ENCODE results near the gene ZNF865. TPM values are rescaled to one million over a fixed set of nuclear protein-coding genes. Genes with fewer than 3 reads are reported as not detected.

ZNF865 gene
- polyA plus RNA-seq, 1 donor from 2014 or later = 1.7 TPM

DNA sequence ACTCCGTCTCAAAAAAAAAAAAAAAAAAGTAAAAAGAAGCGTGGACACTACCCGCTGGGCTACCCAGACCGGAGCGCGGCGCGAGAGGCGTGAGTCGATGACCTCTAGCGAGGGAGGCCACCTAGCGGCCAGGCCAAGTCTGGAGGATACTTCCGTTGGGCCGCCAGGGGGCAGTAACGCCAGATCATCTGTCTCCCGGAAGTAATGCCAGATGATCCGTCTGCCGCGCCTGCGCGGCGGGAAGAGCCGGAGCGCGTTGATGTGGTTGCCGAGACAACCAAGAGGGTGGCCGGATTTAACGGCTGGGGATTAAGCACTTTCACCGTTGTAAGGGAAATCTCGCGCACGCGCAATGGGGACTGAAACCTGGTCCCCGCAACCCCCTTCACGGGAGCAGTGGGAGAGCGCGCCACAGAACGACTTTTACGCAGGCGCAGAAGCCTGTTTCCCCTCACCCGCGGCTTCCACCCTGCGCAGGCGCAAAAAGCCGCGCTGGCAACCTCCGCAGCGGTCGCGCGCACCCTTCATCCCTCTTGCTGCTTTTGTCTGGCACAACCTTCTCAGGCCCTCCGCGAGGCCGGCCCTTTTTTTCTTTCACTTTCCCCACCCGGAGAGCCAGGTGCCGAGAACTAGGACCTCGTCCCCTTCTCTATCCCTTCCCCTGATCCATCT is 48.3 kb downstream of the ZNF865 start:
- peak overlapping the region; percentile 91 for H3K4me3 ChIP-seq (ENCODE audit: low read length)
- H3K9ac ChIP-seq (ENCODE audit: low read length) = peak overlapping the region; percentile 91
- TF ChIP-seq, protein P1, sequence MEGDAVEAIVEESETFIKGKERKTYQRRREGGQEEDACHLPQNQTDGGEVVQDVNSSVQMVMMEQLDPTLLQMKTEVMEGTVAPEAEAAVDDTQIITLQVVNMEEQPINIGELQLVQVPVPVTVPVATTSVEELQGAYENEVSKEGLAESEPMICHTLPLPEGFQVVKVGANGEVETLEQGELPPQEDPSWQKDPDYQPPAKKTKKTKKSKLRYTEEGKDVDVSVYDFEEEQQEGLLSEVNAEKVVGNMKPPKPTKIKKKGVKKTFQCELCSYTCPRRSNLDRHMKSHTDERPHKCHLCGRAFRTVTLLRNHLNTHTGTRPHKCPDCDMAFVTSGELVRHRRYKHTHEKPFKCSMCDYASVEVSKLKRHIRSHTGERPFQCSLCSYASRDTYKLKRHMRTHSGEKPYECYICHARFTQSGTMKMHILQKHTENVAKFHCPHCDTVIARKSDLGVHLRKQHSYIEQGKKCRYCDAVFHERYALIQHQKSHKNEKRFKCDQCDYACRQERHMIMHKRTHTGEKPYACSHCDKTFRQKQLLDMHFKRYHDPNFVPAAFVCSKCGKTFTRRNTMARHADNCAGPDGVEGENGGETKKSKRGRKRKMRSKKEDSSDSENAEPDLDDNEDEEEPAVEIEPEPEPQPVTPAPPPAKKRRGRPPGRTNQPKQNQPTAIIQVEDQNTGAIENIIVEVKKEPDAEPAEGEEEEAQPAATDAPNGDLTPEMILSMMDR (IDR thresholded peaks at IDR 0.05; ENCODE audit: poor library complexity, severe bottlenecking) = peak; percentile 100
- TF ChIP-seq MXI1 (conservative IDR thresholded peaks at IDR 0.05; ENCODE audit: poor library complexity, severe bottlenecking) (peak; percentile 87), RAD21 (conservative IDR thresholded peaks at IDR 0.05) (peak; percentile 77), EZH2 (IDR thresholded peaks at IDR 0.05; ENCODE audit: borderline replicate concordance, insufficient read depth, low read length, poor library complexity, severe bottlenecking) (no peak), POLR2AphosphoS5 (IDR thresholded peaks at IDR 0.05) (peak; percentile 99), TAF1 (IDR thresholded peaks at IDR 0.05; ENCODE audit: low read depth) (peak; percentile 38), SMC3 (conservative IDR thresholded peaks at IDR 0.05; ENCODE audit: poor library complexity) (peak; percentile 90), EP300 (conservative IDR thresholded peaks at IDR 0.05; ENCODE audit: poor library complexity, severe bottlenecking) (peak; percentile 45)
- TF ChIP-seq, protein P2, sequence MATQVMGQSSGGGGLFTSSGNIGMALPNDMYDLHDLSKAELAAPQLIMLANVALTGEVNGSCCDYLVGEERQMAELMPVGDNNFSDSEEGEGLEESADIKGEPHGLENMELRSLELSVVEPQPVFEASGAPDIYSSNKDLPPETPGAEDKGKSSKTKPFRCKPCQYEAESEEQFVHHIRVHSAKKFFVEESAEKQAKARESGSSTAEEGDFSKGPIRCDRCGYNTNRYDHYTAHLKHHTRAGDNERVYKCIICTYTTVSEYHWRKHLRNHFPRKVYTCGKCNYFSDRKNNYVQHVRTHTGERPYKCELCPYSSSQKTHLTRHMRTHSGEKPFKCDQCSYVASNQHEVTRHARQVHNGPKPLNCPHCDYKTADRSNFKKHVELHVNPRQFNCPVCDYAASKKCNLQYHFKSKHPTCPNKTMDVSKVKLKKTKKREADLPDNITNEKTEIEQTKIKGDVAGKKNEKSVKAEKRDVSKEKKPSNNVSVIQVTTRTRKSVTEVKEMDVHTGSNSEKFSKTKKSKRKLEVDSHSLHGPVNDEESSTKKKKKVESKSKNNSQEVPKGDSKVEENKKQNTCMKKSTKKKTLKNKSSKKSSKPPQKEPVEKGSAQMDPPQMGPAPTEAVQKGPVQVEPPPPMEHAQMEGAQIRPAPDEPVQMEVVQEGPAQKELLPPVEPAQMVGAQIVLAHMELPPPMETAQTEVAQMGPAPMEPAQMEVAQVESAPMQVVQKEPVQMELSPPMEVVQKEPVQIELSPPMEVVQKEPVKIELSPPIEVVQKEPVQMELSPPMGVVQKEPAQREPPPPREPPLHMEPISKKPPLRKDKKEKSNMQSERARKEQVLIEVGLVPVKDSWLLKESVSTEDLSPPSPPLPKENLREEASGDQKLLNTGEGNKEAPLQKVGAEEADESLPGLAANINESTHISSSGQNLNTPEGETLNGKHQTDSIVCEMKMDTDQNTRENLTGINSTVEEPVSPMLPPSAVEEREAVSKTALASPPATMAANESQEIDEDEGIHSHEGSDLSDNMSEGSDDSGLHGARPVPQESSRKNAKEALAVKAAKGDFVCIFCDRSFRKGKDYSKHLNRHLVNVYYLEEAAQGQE (IDR thresholded peaks at IDR 0.05; ENCODE audit: borderline replicate concordance) = peak; percentile 55
- no peaks in the 10 kb centered on the region for H3K36me3 ChIP-seq (ENCODE audit: insufficient read depth, low read length)
- no peaks in the 10 kb centered on the region for H3K9me2 ChIP-seq (ENCODE audit: insufficient read depth, low read length)
- H3K27me3 ChIP-seq (ENCODE audit: insufficient read depth, low read depth, low read length) = no peaks in the 10 kb centered on the region
- peaks cover 26% of the 10 kb centered on the region for H4K20me1 ChIP-seq (ENCODE audit: insufficient read depth)
- peaks cover 34% of the 10 kb centered on the region for H3K79me2 ChIP-seq (replicated peaks; ENCODE audit: insufficient read depth, low read length)
- H3K4me2 ChIP-seq (ENCODE audit: low read length) = no peak overlapping the region
- H2AFZ ChIP-seq (ENCODE audit: low read depth, low read length) = peak overlapping the region; percentile 57
- H3F3A ChIP-seq (ENCODE audit: insufficient read depth, low read length, poor library complexity, severe bottlenecking) = no peaks in the 10 kb centered on the region
- no peaks in the 10 kb centered on the region for H3K9me3 ChIP-seq (ENCODE audit: low read length)
- peak overlapping the region; percentile 97 for H3K27ac ChIP-seq (ENCODE audit: low read length)

DNA sequence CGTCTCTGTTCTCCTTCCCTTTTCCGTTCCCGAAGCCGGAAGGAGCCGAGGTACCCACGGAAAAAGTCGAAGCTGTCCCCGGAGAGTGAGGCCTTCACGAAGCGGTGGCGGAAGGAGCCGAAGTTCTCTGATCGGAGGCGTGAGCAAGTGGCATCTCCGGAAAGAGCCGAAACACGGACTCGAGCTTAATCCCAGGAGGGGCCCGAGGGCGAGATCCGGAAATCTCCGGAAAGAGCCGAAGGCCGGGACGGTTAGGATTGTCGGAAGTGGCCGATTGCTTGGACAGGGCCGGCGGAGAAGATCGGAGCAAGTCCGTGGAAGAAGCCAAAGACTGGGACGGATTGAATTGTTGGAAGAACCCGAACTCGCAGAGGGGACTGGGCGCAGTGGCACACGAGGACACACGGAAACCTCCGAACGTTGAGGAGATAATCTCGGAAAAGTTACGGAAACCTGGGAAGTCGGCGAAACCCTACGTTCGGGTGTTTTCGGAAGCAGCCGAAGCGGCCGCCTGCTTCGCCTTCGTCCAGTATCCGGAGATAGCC is 48.9 kb downstream of the ZNF865 start:
- H3K4me2 ChIP-seq (ENCODE audit: low read length) = no peak overlapping the region
- peak overlapping the region; percentile 97 for H3K27ac ChIP-seq (ENCODE audit: low read length)
- no peaks in the 10 kb centered on the region for H3K27me3 ChIP-seq (ENCODE audit: insufficient read depth, low read depth, low read length)
- peak overlapping the region; percentile 91 for H3K9ac ChIP-seq (ENCODE audit: low read length)
- H3K4me3 ChIP-seq (ENCODE audit: low read length) = peak overlapping the region; percentile 91
- H2AFZ ChIP-seq (ENCODE audit: low read depth, low read length) = peak overlapping the region; percentile 57
- H3K36me3 ChIP-seq (ENCODE audit: insufficient read depth, low read length) = no peaks in the 10 kb centered on the region
- H3K79me2 ChIP-seq (replicated peaks; ENCODE audit: insufficient read depth, low read length) = peaks cover 40% of the 10 kb centered on the region
- no peaks in the 10 kb centered on the region for H3K9me3 ChIP-seq (ENCODE audit: low read length)
- H3F3A ChIP-seq (ENCODE audit: insufficient read depth, low read length, poor library complexity, severe bottlenecking) = no peaks in the 10 kb centered on the region
- no peaks in the 10 kb centered on the region for H3K9me2 ChIP-seq (ENCODE audit: insufficient read depth, low read length)
- H4K20me1 ChIP-seq (ENCODE audit: insufficient read depth) = peaks cover 32% of the 10 kb centered on the region
- TF ChIP-seq MXI1 (conservative IDR thresholded peaks at IDR 0.05; ENCODE audit: poor library complexity, severe bottlenecking) (no peak), RAD21 (conservative IDR thresholded peaks at IDR 0.05) (no peak), TAF1 (IDR thresholded peaks at IDR 0.05; ENCODE audit: low read depth) (no peak), EZH2 (IDR thresholded peaks at IDR 0.05; ENCODE audit: borderline replicate concordance, insufficient read depth, low read length, poor library complexity, severe bottlenecking) (no peak), POLR2AphosphoS5 (IDR thresholded peaks at IDR 0.05) (no peak), EP300 (conservative IDR thresholded peaks at IDR 0.05; ENCODE audit: poor library complexity, severe bottlenecking) (no peak), SMC3 (conservative IDR thresholded peaks at IDR 0.05; ENCODE audit: poor library complexity) (no peak)
- TF ChIP-seq, protein P2 (IDR thresholded peaks at IDR 0.05; ENCODE audit: borderline replicate concordance) = no peak
- TF ChIP-seq, protein P1 (IDR thresholded peaks at IDR 0.05; ENCODE audit: poor library complexity, severe bottlenecking) = no peak
